ENCODE measurements around the gene PSTPIP1. TPM values are rescaled to one million over a fixed set of nuclear protein-coding genes. Genes with fewer than 3 reads are reported as not detected.

The PSTPIP1 gene
- total RNA-seq, 1 experiment from 2014 or later, result 0.11 TPM

GRCh38 chr15:77030048-77030927 lies 35.4 kb downstream of the PSTPIP1 start:
- no peak for DNase-seq (ENCODE audit: low read depth)

- DNase-seq (ENCODE audit: low read depth), result no peak
Measured at GRCh38 chr15:77030928-77031375, 36.0 kb downstream of the PSTPIP1 start.

- peak; percentile 39 for DNase-seq (ENCODE audit: low read depth)
Measured at GRCh38 chr15:77031376-77032050, 36.6 kb downstream of the PSTPIP1 start.

- no peak for DNase-seq (ENCODE audit: low read depth)
Measured at GRCh38 chr15:77032052-77032646, 37.2 kb downstream of the PSTPIP1 start.

GRCh38 chr15:77032647-77033416 lies 37.9 kb downstream of the PSTPIP1 start:
- DNase-seq (ENCODE audit: low read depth), result no peak

- DNase-seq (ENCODE audit: low read depth), result no peak
Measured at GRCh38 chr15:77033417-77033728, 38.4 kb downstream of the PSTPIP1 start.

- no peak for DNase-seq (ENCODE audit: low read depth)
Measured at GRCh38 chr15:77033729-77034671, 39.1 kb downstream of the PSTPIP1 start.

- DNase-seq (ENCODE audit: low read depth), result no peak
Measured at GRCh38 chr15:77034695-77035489, 40.0 kb downstream of the PSTPIP1 start.

- DNase-seq (ENCODE audit: low read depth), result no peak
Measured at GRCh38 chr15:77035584-77035983, 40.7 kb downstream of the PSTPIP1 start.

- DNase-seq (ENCODE audit: low read depth), result no peak
Measured at GRCh38 chr15:77035999-77036471, 41.1 kb downstream of the PSTPIP1 start.

GRCh38 chr15:77036537-77037387 lies 41.8 kb downstream of the PSTPIP1 start:
- no peak for DNase-seq (ENCODE audit: low read depth)

GRCh38 chr15:77037388-77038209 lies 42.7 kb downstream of the PSTPIP1 start:
- DNase-seq (ENCODE audit: low read depth), result no peak

- DNase-seq (ENCODE audit: low read depth), result no peak
Measured at GRCh38 chr15:77038312-77039216, 43.6 kb downstream of the PSTPIP1 start.

GRCh38 chr15:77039217-77039533 lies 44.2 kb downstream of the PSTPIP1 start:
- DNase-seq (ENCODE audit: low read depth), result no peak

GRCh38 chr15:77039848-77040247 lies 44.9 kb downstream of the PSTPIP1 start:
- no peak for DNase-seq (ENCODE audit: low read depth)

GRCh38 chr15:77040673-77041072 lies 45.7 kb downstream of the PSTPIP1 start:
- no peak for DNase-seq (ENCODE audit: low read depth)

Data from Daoy (cell line).